HG03196 (cell line): Measurements from ENCODE around the gene COL4A1.

Experiments
- ATAC-seq: cut with Tn5 transposase; IDR thresholded peaks from one replicate; pipeline ENCODE4 v1.9.1; 2021; ENCODE audit not compliant: unreplicated experiment

The COL4A1 gene

DNA sequence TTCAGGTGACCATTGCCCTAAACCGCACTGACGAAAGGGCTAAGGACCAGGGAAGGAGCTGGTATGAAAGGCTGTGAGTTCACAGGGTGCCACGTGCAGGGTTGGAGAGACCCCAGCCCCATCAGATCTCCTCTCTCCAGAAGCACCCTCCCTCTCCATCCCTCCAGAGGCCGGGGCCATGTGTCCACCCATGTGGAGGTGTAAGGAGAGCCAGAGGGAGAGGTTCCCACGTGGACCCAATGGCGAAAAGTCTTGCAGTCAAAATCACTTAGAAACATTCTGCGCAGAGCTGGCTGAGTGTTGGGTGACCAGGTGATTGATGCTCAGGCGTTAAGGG lies 168.3 kb downstream of the COL4A1 start:
- peak; percentile 3 for ATAC-seq

DNA sequence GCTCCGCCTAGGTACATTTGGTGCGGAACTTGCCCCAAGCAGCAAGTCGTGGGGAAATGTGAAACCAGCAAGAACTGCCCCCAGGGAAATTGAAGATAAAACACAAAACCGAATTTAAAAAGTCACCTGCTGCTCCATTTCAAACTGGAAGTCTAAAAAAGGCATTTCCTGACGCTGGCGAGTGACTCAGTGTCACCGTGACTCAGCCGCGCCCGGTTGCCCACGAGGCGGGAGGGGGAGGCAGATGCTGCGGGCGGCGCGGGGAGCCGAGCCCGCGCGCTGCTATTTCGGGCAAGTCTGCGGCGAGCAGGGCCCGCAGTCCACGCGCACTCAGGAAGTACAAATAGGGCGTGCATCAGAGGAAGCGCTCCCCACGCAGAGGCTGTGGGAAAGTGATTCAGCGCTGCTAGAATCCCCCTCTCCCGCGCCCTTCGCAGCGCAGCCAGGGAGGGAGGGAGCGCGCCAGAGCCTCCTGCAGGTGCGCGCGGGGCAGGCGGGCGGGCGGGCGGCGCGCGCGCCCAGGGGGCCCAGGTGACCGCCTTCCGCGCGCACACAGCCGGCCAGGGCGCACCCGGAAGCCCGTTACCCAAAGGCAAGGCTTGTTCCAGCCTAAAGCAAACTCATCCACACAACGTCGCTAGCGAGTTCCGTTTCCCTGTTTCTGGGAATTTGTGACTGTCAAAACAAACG lies 168.8 kb downstream of the COL4A1 start:
- ATAC-seq = peak; percentile 76

DNA sequence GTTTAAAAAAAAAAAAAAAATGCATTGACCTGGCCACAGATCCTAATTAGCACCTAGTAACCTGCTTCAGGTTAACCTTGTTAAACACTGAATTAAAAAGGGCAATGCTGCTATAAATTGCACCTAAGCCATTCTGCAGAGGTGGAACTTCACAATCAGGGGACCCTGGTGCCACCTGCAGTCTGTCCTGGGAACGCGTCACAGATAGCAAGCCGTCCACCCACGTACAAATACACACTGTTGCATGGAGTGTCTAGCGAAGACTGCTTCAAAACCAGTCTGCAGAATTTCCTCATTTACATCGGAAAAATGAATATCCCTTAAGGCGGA lies 169.3 kb downstream of the COL4A1 start:
- peak; percentile 64 for ATAC-seq

DNA sequence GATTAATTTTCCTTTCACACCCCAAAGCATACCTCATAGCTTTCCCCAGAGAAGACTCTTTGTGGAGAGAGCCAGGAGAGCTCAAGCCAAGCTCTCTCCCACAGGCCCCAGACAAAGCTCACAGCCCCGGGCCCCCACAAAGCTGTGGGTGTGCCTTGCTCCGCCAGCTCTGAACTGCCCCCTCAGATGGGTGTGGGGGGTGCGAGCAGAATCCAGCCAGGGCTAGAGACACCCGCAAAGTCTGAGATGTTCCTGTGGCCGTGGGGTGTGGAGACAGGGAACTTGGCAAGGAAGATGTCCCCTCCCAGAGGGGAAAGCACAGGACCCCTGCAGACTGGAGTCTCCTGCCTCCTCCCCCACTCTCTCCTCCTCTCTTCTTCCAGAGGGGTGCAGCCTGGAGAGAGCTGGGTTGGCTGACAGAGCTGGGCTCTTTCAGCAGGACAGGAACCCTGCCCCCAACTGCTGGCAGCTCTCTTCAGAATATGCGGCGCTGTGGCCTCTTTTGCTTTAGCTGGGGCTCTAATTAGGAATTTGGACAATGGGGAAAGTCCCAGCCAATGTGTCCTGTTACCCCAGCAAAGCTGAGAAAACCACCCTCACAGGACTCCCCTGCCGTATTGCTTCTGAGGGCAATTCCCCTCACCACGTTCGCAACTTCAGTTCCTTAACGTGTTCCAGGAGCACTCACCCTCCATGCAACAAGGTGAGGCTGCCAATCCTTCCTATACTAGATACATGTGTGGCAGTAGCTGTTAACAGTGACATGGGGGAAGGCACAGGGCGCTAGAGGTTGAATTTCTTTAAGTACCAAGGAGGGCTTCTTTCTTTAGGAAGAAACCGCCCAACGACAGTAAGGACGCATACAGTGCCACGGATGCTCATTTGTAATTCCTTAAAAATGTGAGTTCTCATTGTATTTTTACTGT lies 170.0 kb downstream of the COL4A1 start:
- ATAC-seq = no peak

DNA sequence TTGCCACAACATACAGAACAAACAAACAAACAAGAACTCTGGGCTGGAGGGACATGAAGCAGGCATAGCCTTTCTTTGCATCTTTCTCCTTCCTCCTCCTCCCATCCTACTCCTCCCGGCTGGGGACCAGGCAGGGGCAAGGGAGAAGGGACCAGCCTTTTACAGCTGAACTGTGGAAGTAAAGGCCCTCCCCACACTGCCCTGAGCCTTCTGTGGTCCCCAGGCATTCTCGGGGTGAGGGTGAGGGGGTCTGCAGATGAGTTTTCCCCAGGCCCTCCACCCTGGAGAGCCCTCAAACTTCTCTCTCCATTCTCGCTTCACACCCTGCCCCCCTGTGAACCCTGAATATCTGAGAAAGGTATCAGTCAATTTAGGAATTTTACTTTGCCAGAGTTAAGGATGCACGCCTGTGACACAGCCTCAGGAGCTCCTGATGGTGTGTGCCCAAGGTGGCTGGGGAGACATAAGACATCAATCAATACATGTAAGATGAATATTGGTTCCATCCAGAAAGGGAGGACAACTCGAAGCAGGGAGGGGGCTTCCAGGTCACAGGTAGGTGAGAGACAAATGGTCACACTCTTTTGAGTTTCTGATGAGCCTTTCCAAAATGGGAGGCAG lies 170.9 kb downstream of the COL4A1 start:
- ATAC-seq = no peak

DNA sequence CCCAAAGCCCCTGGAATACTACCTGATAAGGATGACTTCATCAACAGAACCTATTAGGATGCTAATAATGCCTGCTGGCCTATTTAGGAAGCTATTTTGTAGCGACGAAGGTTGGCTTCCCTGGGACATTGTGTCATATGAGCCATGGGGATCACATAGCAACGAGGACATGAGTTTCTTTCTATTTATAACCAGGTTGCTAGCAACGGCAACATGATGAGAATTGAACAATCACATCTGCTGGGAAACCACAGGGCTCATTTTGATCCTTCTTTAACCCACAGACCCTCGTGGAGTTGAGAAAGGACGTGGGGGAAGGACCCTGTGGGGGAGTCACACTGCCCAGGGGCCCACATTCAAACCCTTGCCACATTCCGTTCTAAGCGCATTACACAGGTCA lies 172.2 kb downstream of the COL4A1 start:
- ATAC-seq = no peak

DNA sequence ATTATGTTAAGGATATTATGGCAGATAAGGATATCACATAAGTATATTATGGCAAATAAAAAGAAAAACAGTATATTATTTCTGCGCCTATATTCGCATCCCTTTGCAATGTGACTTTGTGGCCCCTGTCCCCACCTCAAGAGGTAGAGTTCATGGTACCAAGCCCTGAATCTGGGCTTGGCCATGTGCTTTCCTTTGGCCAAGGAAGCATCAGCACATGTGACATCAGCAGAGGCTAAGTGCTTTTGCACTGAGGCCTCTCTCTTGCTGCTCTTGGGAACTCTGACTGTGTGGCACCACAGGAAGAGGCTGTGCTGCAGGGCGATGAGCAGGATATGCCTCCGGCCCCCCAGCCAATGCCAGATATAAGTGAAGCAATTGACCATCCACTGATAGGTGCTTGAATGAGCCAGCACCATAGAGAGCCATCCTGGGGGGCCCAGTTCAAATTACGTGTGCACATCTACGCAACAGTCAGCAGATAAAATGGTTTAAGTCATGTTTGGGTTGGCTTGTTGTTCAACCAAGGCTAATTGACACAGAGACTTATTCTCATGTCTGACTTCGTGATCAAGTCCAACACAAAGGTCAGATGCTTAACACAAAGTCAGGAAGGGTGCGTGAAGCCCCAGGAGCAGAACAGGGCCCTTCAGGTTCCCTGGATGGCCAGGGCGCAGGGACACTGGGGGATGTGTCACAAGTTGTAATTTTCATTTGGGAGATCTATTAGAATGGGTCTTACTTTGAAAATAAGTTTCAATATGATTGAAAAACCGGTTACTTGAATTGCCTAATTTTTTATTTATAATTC lies 173.3 kb downstream of the COL4A1 start:
- no peak for ATAC-seq

DNA sequence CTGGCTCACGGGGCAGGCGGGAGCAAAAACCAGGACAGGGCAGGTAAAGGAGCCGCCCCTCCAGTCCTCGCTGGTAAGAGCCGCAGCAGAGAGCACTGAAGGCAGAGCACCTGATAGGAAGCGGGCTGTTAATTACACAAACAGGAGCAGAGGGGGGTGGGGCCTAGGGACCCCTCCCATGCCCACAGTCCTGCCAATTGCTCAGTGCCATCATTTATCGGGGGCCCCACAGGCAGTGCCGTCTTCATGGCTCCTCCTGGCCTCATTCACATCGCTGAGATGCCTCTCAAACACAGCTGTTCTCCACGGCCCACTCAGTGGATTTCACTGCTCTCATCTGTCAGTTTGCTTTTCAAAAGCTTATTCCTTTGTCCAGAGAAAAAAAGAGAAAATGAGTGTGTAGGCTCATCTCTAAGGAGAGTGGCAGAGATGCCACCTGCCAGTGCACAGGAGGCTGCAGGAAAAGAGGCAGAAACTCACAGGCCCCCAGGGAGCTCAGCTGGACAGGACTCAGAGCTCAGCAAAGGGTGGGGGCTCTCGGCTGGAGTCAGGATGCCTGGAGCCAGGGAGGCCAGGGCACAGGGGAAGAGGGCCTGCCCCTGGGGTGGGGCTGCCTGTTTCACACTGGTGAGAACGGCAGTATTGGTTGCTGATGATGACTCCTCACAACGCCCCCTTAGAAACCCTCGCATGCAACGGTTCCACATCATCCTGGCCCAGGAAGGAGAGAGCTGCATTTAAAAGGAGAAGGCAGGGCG lies 174.6 kb downstream of the COL4A1 start:
- no peak for ATAC-seq

DNA sequence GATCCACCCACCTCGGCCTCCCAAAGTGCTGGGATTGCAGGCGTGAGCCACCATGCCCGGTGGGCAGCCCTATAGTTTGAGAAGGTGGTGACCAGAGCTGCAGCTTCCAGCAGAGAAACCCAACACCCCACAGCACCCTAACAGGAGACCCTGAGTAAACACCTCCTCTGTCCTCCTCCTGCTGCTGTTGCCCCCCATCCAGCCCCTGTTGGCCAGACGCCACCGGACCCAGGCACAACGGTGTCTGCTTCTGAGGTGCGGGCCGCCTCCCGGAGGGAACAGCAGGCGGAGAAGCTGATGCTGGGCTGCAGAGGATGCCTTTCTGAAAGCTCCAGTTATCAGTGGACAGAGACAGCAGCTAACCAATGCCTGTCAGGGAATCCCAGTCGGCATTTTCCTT lies 175.5 kb downstream of the COL4A1 start:
- ATAC-seq = no peak

DNA sequence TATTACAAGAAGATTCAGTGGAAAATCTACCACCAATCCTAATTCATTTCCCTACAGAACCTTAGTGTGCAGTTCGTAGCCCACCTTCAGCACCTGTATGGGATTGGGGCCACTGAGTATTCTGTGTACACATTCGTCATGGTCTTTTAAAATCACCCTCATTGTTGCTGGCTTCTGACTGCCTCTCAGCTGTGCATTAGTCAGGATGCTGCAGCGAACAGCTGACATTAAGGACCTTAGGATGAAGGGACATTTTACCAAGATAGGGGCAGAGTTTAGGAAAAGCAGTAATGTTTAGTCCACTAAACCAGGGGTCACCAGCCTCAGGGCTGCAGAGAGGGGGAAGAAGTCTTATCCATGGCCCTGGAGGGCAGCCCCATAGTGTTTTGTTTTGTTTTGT lies 176.5 kb downstream of the COL4A1 start:
- ATAC-seq = no peak

DNA sequence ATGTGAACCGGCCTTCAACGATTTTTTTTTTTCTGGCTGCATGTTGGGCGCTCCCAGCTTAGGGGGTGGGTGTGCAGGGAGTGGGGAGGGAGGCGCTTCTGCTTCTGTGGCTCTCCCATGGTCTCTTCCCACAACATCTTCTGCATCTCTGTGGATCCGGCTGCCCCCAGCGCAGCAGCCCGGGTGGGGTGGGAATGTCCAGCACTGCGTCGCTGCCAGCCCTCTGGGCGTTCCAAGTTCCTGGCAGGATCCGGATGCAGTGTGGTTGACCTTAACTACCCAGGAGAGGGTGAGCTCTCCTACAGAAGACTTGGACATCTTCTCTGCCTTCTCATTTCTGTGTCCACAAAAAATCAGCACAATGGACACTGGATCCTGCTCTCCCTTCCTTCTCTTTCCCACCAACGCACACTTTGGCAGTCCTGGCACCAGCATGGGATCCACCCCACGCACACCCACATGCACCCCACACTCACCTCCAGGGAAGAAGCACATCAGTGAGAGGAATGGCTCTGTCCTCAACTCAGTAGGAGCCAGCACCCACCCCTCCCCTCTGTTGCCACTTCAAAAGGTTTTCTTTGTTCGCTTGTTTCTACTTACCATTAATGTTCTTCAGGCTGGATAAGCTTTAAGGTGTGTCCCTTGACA lies 177.3 kb downstream of the COL4A1 start:
- no peak for ATAC-seq

DNA sequence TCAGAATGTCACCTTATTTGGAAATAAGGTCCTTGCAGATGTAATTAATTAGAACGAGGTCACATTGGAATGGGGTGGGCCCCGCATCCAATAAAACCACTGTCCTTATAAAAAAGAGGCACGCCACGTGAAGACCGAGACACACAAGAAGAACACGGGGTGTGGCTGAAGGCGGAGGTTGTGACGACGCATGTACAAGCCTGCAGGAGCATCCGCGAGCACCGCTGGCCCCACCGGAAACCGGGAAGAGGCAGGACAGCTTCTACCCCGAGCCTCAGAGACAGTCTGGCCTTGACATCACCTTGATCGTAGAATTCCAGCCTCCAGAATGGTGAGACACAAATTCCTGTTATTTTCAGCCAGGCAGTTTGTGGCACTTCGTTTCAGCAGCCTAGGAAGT lies 177.9 kb downstream of the COL4A1 start:
- no peak for ATAC-seq

DNA sequence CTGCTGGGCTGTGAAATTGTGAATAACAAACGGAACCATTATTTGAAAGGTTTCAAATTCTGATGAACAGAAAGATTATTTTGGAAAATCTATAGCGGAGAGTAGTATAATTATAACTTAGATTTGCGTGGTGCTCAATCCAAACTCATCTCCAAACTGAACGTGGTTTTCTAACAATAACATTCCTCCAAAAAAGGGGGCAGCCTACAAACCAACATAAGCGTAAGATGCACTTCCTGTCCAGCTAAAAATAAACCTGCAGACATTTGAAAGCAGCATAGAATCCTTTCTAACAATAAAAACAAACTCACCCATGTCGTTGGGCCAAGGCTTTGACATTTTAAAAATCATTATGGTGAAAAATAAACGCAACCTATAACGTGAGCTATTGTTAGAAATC lies 178.4 kb downstream of the COL4A1 start:
- no peak for ATAC-seq

DNA sequence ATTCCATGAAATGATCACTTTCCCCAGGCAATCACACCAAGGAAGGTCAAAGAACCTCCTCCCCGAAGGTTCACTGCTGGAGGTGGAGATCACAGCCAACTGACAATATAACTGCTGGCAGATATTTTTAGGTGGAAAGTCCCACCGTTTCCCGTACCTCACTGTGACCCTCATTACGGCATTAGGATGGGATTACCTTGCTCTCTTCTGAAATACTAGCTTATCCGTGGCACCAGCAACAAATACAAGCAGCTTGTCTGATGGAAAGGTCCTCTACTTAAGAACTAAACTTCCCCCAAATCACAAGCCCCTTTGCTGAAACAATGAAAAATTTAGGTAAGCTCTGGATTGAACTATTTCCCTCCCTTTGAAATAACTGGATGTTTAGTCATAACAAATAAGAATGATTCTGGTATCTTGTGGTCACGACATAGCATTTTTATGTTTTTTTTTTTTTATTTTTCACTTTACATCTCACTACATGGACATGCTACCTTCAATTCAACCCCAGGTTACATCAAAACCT lies 178.9 kb downstream of the COL4A1 start:
- ATAC-seq = no peak

DNA sequence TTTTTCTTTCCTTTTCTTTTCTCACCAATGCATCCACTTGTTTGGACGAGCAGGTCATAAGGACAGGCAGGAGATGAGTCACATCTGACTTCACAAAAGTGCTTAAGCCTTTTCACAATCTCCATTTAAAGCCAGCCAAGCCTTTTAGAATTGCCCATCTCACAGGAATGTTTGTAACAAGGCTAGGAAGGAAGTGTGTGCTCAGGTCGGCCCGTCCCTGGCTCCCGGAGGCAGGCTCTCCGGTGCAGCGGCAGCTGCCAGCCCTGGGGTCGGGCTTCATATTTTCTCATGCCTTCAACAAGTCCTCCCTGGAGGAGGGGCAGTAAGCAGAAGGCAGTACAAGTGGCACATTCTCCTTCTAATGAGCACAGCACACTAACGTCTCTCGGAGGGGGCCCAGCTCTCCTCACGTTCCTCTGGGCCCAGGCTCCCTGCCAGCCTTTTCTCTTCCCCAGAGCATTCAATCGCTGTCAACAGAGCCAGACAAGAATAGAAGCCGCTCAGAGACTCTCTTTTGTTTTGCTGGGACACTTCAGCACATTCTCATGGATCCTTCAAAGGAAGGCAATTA lies 180.5 kb downstream of the COL4A1 start:
- ATAC-seq = no peak

DNA sequence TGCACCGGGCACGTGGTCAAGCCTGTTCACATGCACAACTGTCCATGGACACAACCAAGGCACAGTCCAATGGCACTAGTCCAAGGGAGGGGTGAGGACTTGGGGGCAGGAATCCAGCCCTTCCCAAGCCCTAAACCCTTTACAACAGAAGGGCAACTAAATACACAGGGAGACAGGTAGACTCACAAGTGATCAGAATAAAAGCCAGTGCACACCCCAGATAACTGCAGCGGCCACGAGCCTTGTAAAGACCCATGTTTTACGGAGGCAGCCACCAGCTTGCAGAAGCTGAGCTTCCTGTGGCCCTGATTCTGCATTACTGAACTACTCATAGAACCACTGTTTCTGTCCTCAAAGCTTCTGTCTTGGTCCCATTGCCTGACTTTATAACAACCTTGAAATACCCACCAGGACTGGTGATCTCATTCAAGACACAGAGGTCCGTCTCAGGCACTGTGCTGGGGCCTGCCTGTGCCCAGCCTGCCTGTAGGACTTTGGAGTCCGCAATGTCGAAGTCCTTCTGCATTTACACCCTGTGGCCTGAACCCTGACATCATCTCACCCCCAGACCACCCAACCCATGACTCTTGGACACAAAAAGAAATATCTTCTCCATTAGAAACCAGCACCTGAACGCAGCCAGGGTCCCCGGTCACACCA lies 181.2 kb downstream of the COL4A1 start:
- ATAC-seq = no peak

DNA sequence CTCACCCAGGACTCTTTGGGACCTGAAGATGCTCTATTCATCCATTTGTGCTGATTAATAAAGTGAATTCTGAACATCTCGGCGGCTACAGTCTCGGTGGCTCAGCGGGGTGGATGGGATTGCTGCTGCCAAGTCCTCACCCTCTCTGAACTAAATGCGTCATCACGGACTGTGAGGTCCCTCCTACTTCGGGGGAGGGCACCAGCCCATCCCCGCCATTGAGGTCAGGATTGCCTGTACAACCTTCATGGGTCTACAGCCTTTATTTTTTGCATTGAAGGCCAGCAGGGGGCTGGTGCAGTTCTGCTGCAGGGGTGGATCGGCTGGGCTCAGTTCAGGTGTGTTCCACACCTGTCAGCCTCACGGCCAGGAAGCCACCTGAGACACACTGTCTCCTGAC lies 181.8 kb downstream of the COL4A1 start:
- no peak for ATAC-seq

DNA sequence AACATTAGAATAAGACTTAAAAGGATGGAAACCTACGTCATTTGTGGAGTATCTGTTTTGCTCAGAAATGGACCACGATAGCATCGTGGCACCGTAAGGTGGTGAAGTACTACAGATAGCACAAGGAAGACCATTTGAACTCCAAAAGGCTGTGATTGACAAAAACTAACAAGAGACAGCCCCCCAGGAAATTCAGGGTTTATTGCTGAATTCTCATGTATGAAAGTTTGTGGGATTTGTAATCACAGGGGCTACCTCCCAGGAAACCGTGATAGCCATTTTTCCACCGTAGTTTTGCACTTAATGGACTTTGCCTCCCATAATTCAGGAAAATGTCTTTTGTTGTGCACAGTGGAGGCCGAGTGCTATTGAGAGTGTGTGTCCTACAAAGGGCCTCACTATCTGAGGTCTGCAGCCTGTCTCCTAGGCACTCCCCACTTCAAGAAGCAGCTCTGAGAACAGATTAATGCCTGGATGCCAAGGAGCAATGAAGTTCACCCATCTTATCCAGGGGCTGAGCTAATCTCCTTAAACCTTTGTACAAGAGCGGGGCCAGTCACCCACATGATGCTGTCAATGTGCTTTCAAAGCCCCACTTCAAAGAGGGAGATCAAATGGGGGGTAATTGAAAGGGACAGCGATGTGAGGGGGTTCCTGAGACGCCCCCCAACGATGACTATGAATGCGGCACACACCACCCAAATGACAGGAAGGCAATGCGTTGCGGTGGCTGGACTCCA lies 182.6 kb downstream of the COL4A1 start:
- no peak for ATAC-seq
